AG04449 (cell line): ENCODE results near the gene CHST13.

Source experiments
- CTCF ChIA-PET: fragments of 350-600 bp; formaldehyde crosslinking; extraction: SDS; loops from one replicate; lab custom pipeline; 2021; ENCODE audit warnings: antibody characterized with exemption; lab: Yijun Ruan, JAX
- POLR2A ChIA-PET: fragments of 400-600, 350-600 bp; formaldehyde crosslinking; extraction: SDS; loops from one replicate; lab custom pipeline; 2020; ENCODE audit warnings: antibody characterized with exemption, inconsistent platforms; lab: Yijun Ruan, JAX
- DNase-seq: peaks from one replicate; pipeline ENCODE4 v3.0.0-alpha.2; 2010; ENCODE audit warnings: low read depth, low spot score
- H3K4me3 ChIP-seq: 2 replicates; pipeline ENCODE4 v1.5.1; 2011; ENCODE audit warnings: low read depth, mild to moderate bottlenecking, control low read depth, low read length
- CTCF ChIP-seq: IDR thresholded peaks from one replicate; pipeline ENCODE4 v1.5.1; 2011; ENCODE audit warnings: mild to moderate bottlenecking, moderate library complexity, low read length, control low read depth, inconsistent platforms; ENCODE audit not compliant: insufficient read depth; ENCODE audit errors: missing control alignments

Gene CHST13

GRCh38 chr3:126478581-126479310 lies 45.2 kb upstream of the CHST13 start:
- TF ChIP-seq CTCF: no peak
- CTCF ChIA-PET: no interaction called here
- DNase-seq: no peak
- no peak overlapping the region for H3K4me3 ChIP-seq
- POLR2A ChIA-PET: no interaction called here

GRCh38 chr3:126479642-126480041 lies 44.3 kb upstream of the CHST13 start:
- POLR2A ChIA-PET: no interaction called here
- no peak for TF ChIP-seq CTCF
- CTCF ChIA-PET: no interaction called here
- no peak overlapping the region for H3K4me3 ChIP-seq
- DNase-seq: no peak

DNA sequence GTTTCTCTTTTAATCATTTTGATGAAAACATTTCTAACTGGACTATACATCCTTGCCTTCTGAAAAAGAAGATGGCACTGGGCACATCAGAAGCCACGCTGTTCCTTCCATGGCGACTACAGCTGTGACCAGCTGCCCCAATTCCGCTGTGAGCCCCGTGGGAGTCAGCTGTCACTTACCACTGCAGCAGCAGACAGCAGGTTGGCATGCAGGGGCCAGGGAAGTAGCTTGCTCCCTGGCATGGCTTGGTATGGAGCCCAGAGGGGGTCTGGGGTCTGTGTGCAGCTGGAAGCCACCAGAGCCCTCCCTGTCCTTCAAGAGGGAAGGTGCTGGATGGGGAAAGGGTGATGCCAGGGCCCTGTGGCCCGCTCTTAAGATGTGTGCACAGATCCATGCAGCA lies 43.7 kb upstream of the CHST13 start:
- no peak for TF ChIP-seq CTCF
- POLR2A ChIA-PET: no interaction called here
- CTCF ChIA-PET: no interaction called here
- no peak for DNase-seq
- H3K4me3 ChIP-seq: no peak overlapping the region

GRCh38 chr3:126480861-126481260 lies 43.1 kb upstream of the CHST13 start:
- CTCF ChIA-PET: no interaction called here
- no peak overlapping the region for H3K4me3 ChIP-seq
- DNase-seq: no peak
- TF ChIP-seq CTCF: no peak
- POLR2A ChIA-PET: no interaction called here

- CTCF ChIA-PET: no interaction called here
- DNase-seq: no peak
- TF ChIP-seq CTCF: no peak
- H3K4me3 ChIP-seq: no peak overlapping the region
- POLR2A ChIA-PET: no interaction called here
These were observed 42.0 kb upstream of the CHST13 start for GRCh38 chr3:126481808-126482502.

GRCh38 chr3:126482503-126483255 lies 41.3 kb upstream of the CHST13 start:
- H3K4me3 ChIP-seq: no peak overlapping the region
- ChIA-PET POLR2A (no interaction called here), CTCF (no interaction called here)
- DNase-seq: no peak
- no peak for TF ChIP-seq CTCF
